GM23248 (cell line): ENCODE results near the gene MDK. TPM values are rescaled to one million over a fixed set of nuclear protein-coding genes. Genes with fewer than 3 reads are reported as not detected.

Experiments used
- DNase-seq: peaks from one replicate; pipeline ENCODE4 v3.0.0-alpha.2; 2015
- H2AFZ ChIP-seq: fragments of 200-600 bp; sonication (generic); 2 replicates; pipeline ENCODE4 v1.6.1; 2016; ENCODE audit warnings: antibody characterized with exemption
- H3F3A ChIP-seq: fragments of 200-600 bp; sonication (generic); 2 replicates; pipeline ENCODE4 v1.6.1; 2016; ENCODE audit warnings: mild to moderate bottlenecking, antibody characterized with exemption, mixed run types; ENCODE audit not compliant: insufficient read depth
- H3K27ac ChIP-seq: fragments of 200-600 bp; sonication (generic); 2 replicates; pipeline ENCODE4 v1.5.1; 2016; ENCODE audit warnings: mild to moderate bottlenecking
- H3K27me3 ChIP-seq: fragments of 200-600 bp; sonication (generic); replicated peaks from 2 replicates; pipeline ENCODE4 v1.6.1; 2016; ENCODE audit warnings: mild to moderate bottlenecking; ENCODE audit not compliant: insufficient read depth
- H3K36me3 ChIP-seq: fragments of 200-600 bp; sonication (generic); 2 replicates; pipeline ENCODE4 v1.6.1; 2016; ENCODE audit warnings: low read depth, mild to moderate bottlenecking
- H3K4me1 ChIP-seq: fragments of 200-600 bp; sonication (generic); 2 replicates; pipeline ENCODE4 v1.6.1; 2016; ENCODE audit warnings: mild to moderate bottlenecking; ENCODE audit not compliant: insufficient read depth
- H3K4me2 ChIP-seq: fragments of 200-600 bp; sonication (generic); one replicate; pipeline ENCODE4 v1.6.1; 2016; ENCODE audit warnings: mild to moderate bottlenecking; ENCODE audit not compliant: unreplicated experiment
- H3K4me3 ChIP-seq: fragments of 200-600 bp; sonication (generic); 2 replicates; pipeline ENCODE4 v1.5.1; 2016; ENCODE audit warnings: mild to moderate bottlenecking
- H3K79me2 ChIP-seq: fragments of 200-600 bp; sonication (generic); 2 replicates; pipeline ENCODE4 v1.6.1; 2016; ENCODE audit warnings: mild to moderate bottlenecking; ENCODE audit not compliant: insufficient read depth
- H3K9ac ChIP-seq: fragments of 200-600 bp; sonication (generic); 2 replicates; pipeline ENCODE4 v1.6.1; 2016; ENCODE audit warnings: mild to moderate bottlenecking
- H3K9me2 ChIP-seq: fragments of 200-600 bp; sonication (generic); 2 replicates; pipeline ENCODE4 v1.6.1; 2016; ENCODE audit warnings: mixed run types, mild to moderate bottlenecking, moderate library complexity; ENCODE audit not compliant: insufficient read depth
- H3K9me3 ChIP-seq: fragments of 200-600 bp; sonication (generic); one replicate; pipeline ENCODE4 v1.6.1; 2017; ENCODE audit warnings: low read depth
- H4K20me1 ChIP-seq: fragments of 200-600 bp; sonication (generic); 2 replicates; pipeline ENCODE4 v1.6.0; 2016; ENCODE audit not compliant: insufficient read depth
- EZH2 ChIP-seq: fragments of 200-600 bp; sonication (generic); IDR thresholded peaks from 2 replicates; pipeline ENCODE4 v1.6.1; 2018; ENCODE audit warnings: antibody characterized with exemption, mild to moderate bottlenecking; ENCODE audit not compliant: insufficient read depth, poor library complexity, severe bottlenecking
- EZH2phosphoT487 ChIP-seq: fragments of 200-600 bp; sonication (generic); IDR thresholded peaks from 2 replicates; pipeline ENCODE4 v1.6.1; 2018; ENCODE audit warnings: antibody characterized with exemption, moderate library complexity, mild to moderate bottlenecking, low read depth; ENCODE audit not compliant: insufficient read depth
- WGBS, 2 experiments: methylation state at CpG; one replicate each; pipeline ENCODE4 v1.1.6; 2015 to 2017; ENCODE audit warnings: low lambda C conversion rate in 2 of 2, low coverage in 1 of 2; ENCODE audit errors: missing lambda C conversion rate in 2 of 2; 5-methylcytosine and 5-hydroxymethylcytosine counted together
- in situ Hi-C: fragments of 300-500 bp; cut with MboI; formaldehyde crosslinking; loops from 2 replicates; pipeline ENCODE4 v1.15.0; 2020
- polyA plus RNA-seq: library from polyadenylated mRNA; unstranded; fragments of >200 nt; fragmentation: Nextera tagmentation; extraction: Ambion mirVana; gene quantifications from 2 replicates; pipeline ENCODE4 v1.2.1, GENCODE V29; 2016
- total RNA-seq: library from RNA; depleted of rRNA; stranded (reverse); fragments of >200 nt; shearing (Covaris generic); gene quantifications from 2 replicates; pipeline ENCODE4 v1.2.3, GENCODE V29; 2014

The MDK gene
- total and polyA plus RNA-seq, 2 experiments from 2014 or later: 10.7 to 31.5 TPM

GRCh38 chr11:46390331-46391171 lies 9.1 kb downstream of the MDK start:
- Histone ChIP-seq H3K4me2 (no peak overlapping the region), H3K4me1 (no peaks in the 10 kb centered on the region), H3K36me3 (no peaks in the 10 kb centered on the region), H3K79me2 (no peaks in the 10 kb centered on the region), H4K20me1 (no peaks in the 10 kb centered on the region), H3K9ac (no peak overlapping the region), H3K27me3 (peaks cover 7% of the 10 kb centered on the region), H3K27ac (no peak overlapping the region), H3K4me3 (no peak overlapping the region), H3K9me3 (no peaks in the 10 kb centered on the region), H3K9me2 (no peaks in the 10 kb centered on the region), H2AFZ (no peak overlapping the region), H3F3A (no peaks in the 10 kb centered on the region)
- in situ Hi-C loops: loop anchor here (10.0 kb wide), 1 partner anchor 144 kb away; no protein-coding TSS in a partner anchor
- TF ChIP-seq EZH2 (peak; percentile 90), EZH2phosphoT487 (no peak)
- 7 to 8% methylated on average over 34 to 49 of the region's 49 CpGs for WGBS, 2 experiments
- no peak for DNase-seq

DNA sequence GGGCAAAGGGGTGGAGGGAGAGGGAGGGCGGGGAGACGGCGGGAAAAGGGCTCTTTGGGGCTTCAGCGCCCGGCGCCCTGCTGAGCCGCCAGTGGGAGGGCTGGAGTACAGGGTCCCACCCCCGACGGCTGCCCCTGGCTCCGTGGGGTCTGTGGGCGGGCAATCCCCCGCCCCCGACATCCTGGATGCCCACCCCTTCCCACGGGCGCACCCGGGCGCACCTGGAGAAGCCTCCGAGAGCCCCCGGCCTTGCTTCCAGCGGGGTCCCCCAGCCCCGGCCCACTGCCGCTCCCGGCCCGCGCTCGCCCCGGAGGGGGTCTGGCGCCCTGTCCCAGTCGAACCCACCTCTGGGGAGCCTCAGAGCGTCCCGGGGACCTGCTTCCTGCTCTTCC lies 9.7 kb downstream of the MDK start:
- no peak overlapping the region for H2AFZ ChIP-seq
- no peak overlapping the region for H3K4me3 ChIP-seq
- H3K27ac ChIP-seq: no peak overlapping the region
- H4K20me1 ChIP-seq: no peaks in the 10 kb centered on the region
- in situ Hi-C loops: loop anchor here (10.0 kb wide), 1 partner anchor 144 kb away; no protein-coding TSS in a partner anchor
- no peaks in the 10 kb centered on the region for H3K4me1 ChIP-seq
- no peak overlapping the region for H3K4me2 ChIP-seq
- H3K9me2 ChIP-seq: no peaks in the 10 kb centered on the region
- no peak for DNase-seq
- no peaks in the 10 kb centered on the region for H3K36me3 ChIP-seq
- no peak overlapping the region for H3K9ac ChIP-seq
- peaks cover 7% of the 10 kb centered on the region for H3K27me3 ChIP-seq
- no peaks in the 10 kb centered on the region for H3F3A ChIP-seq
- H3K9me3 ChIP-seq: no peaks in the 10 kb centered on the region
- H3K79me2 ChIP-seq: no peaks in the 10 kb centered on the region
- 4% methylated on average over 18 of the region's 31 CpGs; no CpG with 5 or more reads in 1 of the 2 experiments for WGBS, 2 experiments
- no peak for TF ChIP-seq EZH2phosphoT487
- no peak for TF ChIP-seq EZH2

DNA sequence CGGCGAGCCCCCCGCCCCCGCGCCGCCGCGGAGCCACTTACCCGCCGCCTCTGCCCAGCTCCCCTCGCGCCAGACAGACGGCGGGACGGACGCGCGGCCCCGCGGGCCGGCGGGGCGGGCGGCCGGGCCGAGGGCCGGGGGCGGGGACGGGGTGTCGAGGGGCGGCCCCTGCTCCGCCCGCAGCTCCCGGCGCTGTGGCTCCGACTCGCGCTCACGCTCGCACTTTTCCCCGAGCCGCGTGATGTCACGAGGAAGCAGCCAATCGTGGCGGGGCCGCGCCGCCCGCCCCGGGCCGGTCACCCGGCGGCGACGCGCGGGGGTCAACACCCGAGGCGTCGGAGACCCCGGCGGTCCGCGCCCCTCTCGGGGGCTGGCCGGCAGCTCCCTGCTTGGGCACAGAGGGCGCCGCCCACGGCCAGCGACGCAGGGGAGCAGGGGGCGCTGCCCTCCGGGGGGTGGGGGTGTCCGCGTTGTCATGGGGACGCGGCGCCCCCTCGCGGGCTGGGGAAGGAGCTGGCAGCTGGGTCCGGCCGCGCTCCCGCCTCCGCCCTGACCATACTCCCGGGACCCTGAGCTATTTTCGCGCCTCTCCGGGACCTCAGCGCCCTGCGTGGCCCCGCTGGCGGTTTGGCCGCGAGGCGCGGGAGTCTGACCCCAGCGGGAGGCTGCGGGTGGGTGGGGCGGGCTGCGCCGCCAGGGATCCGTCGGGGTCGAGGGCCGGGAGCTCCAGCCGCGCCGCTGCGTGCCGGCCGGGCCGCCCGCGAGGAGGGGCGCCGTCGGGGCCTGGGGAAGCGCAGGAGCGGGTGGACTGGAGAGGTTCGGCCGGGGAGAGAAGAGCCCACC lies 10.3 kb downstream of the MDK start, which contains the start of gene CHRM4:
Gene CHRM4 (minus strand): TSS at position 199 of the 843 bp plus-strand sequence. CDS start 5,219 bp downstream, outside the sequence.
- H3K9me2 ChIP-seq: no peaks in the 10 kb centered on the region
- DNase-seq: peak; percentile 59
- no peak within 1 kb of the TSS for H3K9ac ChIP-seq
- H3K4me3 ChIP-seq: peak within 1 kb of the TSS; percentile 65
- H3F3A ChIP-seq: no peaks in the 10 kb centered on the region
- H2AFZ ChIP-seq: no peak within 1 kb of the TSS
- no peaks in the 10 kb centered on the region for H3K36me3 ChIP-seq
- no peaks in the 10 kb centered on the region for H4K20me1 ChIP-seq
- no peak within 1 kb of the TSS for H3K27ac ChIP-seq
- TF ChIP-seq EZH2phosphoT487 (no peak), EZH2 (no peak)
- no peaks in the 10 kb centered on the region for H3K4me1 ChIP-seq
- no peaks in the 10 kb centered on the region for H3K9me3 ChIP-seq
- no peaks in the 10 kb centered on the region for H3K79me2 ChIP-seq
- peak within 1 kb of the TSS; percentile 79 for H3K4me2 ChIP-seq
- in situ Hi-C loops: loop anchor here (10.0 kb wide), 1 partner anchor 143 kb away; no protein-coding TSS in a partner anchor
- WGBS, 2 experiments: 0 to 4% methylated on average over 39 to 89 of the region's 123 CpGs
- peaks cover 7% of the 10 kb centered on the region for H3K27me3 ChIP-seq

DNA sequence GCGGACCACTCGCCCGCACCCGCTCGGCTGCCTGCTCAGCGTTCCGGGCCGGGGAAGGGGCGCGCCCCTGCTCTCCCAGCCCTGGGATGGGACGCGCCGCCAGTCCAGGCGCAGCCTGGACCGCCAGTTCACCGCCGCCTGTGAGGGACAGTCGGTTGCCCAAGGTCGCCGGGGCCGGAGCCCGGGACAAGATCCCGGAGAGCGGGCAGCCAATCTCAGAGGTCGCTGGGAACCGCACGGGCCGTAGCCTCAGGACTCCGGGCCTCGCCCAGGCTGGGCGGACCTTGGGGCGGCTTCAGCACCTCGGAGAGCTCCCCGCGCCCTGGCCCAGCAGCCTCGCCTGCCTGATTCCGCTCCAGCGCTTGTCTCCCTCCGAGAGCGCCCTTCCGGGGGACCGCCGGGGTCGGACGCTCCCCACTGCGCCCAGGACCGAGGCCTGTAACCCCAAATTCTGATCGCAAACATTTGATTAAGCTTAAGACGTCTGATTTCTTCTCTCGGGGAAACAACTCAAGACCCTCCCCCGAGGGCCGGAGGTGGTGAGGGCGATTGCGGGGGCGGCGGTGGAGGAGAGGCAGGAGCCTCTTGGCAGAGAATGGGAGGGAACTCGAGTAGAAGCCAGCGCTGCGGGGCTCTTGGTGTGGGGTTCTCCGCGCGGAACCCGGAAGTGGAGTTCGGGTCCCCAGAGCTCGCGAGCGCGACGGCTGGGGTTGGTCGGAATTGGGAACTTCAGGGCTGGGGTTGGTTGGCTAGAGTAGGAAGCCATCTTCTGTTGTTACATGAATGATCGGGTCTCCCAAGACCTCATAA lies 11.2 kb downstream of the MDK start:
- 5 to 7% methylated on average over 59 to 65 of the region's 71 CpGs for WGBS, 2 experiments
- no peaks in the 10 kb centered on the region for H3K9me2 ChIP-seq
- peaks cover 7% of the 10 kb centered on the region for H3K27me3 ChIP-seq
- no peaks in the 10 kb centered on the region for H4K20me1 ChIP-seq
- H3F3A ChIP-seq: no peaks in the 10 kb centered on the region
- H2AFZ ChIP-seq: no peak overlapping the region
- TF ChIP-seq EZH2phosphoT487: no peak
- no peak for TF ChIP-seq EZH2
- peak overlapping the region; percentile 65 for H3K4me3 ChIP-seq
- no peaks in the 10 kb centered on the region for H3K9me3 ChIP-seq
- no peaks in the 10 kb centered on the region for H3K36me3 ChIP-seq
- no peak overlapping the region for H3K9ac ChIP-seq
- in situ Hi-C loops: loop anchor here (10.0 kb wide), 1 partner anchor 142 kb away; no protein-coding TSS in a partner anchor
- H3K27ac ChIP-seq: no peak overlapping the region
- peak overlapping the region; percentile 79 for H3K4me2 ChIP-seq
- no peaks in the 10 kb centered on the region for H3K4me1 ChIP-seq
- peak; percentile 91 for DNase-seq
- H3K79me2 ChIP-seq: no peaks in the 10 kb centered on the region
